SU-DHL-6 (cell line): Measurements from ENCODE around the gene KIF16B.

Experiments
- H2AFZ ChIP-seq: fragments of 200-600 bp; sonication (generic); 2 replicates; pipeline ENCODE4 v1.6.1; 2014; ENCODE audit warnings: low read depth, mild to moderate bottlenecking, moderate library complexity, mixed read lengths, antibody characterized with exemption, low read length; ENCODE audit not compliant: severe bottlenecking
- H3F3A ChIP-seq: fragments of 200-600 bp; shearing (Covaris generic); 2 replicates; pipeline ENCODE4 v1.6.0; 2016; ENCODE audit warnings: antibody characterized with exemption, mild to moderate bottlenecking; ENCODE audit not compliant: insufficient read depth
- H3K27ac ChIP-seq: fragments of 200-600 bp; sonication (generic); 2 replicates; pipeline ENCODE4 v1.5.1; 2016; ENCODE audit warnings: low read depth, mild to moderate bottlenecking, low read length, moderate library complexity, mixed read lengths
- H3K27me3 ChIP-seq: fragments of 200-600 bp; sonication (generic), shearing (Covaris generic); 2 replicates; pipeline ENCODE4 v1.6.0; 2014; ENCODE audit warnings: mild to moderate bottlenecking, low read length
- H3K36me3 ChIP-seq: fragments of 200-600 bp; sonication (generic); 2 replicates; pipeline ENCODE4 v1.6.1; 2014; ENCODE audit warnings: mild to moderate bottlenecking, low read length, mixed read lengths
- H3K4me2 ChIP-seq: fragments of 300-600, 200-600 bp; shearing (Covaris generic), sonication (generic); 2 replicates; pipeline ENCODE4 v1.6.0; 2014; ENCODE audit warnings: low read length, low read depth, mild to moderate bottlenecking; ENCODE audit not compliant: poor library complexity, severe bottlenecking
- H3K4me3 ChIP-seq: fragments of 200-600 bp; sonication (generic); 2 replicates; pipeline ENCODE4 v1.5.1; 2014; ENCODE audit warnings: antibody characterized with exemption, low read length, mild to moderate bottlenecking, mixed read lengths; ENCODE audit not compliant: insufficient read depth, poor library complexity, severe bottlenecking
- H3K79me2 ChIP-seq: fragments of 200-600 bp; sonication (generic); 2 replicates; pipeline ENCODE4 v1.6.1; 2014; ENCODE audit warnings: mild to moderate bottlenecking, low read length, moderate library complexity; ENCODE audit not compliant: insufficient read depth
- H3K9ac ChIP-seq: fragments of 200-600 bp; sonication (generic); 2 replicates; pipeline ENCODE4 v1.7.0; 2014; ENCODE audit warnings: mild to moderate bottlenecking, low read length
- H3K9me2 ChIP-seq: fragments of 200-600 bp; sonication (generic); replicated peaks from 2 replicates; pipeline ENCODE4 v1.6.1; 2014; ENCODE audit warnings: low read length; ENCODE audit not compliant: insufficient read depth
- H3K9me3 ChIP-seq: fragments of 200-600 bp; sonication (generic); 2 replicates; pipeline ENCODE4 v1.6.1; 2014; ENCODE audit warnings: low read length, mixed read lengths; ENCODE audit not compliant: insufficient read depth
- H4K20me1 ChIP-seq: fragments of 200-600 bp; sonication (generic); 2 replicates; pipeline ENCODE4 v1.6.1; 2014; ENCODE audit warnings: low read depth, mild to moderate bottlenecking, antibody characterized with exemption, low read length, moderate library complexity, mixed read lengths
- EZH2phosphoT487 ChIP-seq: fragments of 200-600 bp; sonication (generic), shearing (Covaris generic); conservative IDR thresholded peaks from 2 replicates; pipeline ENCODE4 v1.6.1; 2018; ENCODE audit warnings: mild to moderate bottlenecking, antibody characterized with exemption, low read length, moderate library complexity, mixed read lengths
- TF ChIP-seq, protein P1 (sequence below): fragments of 200-600 bp; sonication (generic); IDR thresholded peaks from one replicate; pipeline ENCODE4 v1.5.1; 2017; ENCODE audit warnings: antibody characterized with exemption, mild to moderate bottlenecking, low read length, moderate library complexity; ENCODE audit not compliant: insufficient read depth, poor library complexity, severe bottlenecking

Gene KIF16B

DNA sequence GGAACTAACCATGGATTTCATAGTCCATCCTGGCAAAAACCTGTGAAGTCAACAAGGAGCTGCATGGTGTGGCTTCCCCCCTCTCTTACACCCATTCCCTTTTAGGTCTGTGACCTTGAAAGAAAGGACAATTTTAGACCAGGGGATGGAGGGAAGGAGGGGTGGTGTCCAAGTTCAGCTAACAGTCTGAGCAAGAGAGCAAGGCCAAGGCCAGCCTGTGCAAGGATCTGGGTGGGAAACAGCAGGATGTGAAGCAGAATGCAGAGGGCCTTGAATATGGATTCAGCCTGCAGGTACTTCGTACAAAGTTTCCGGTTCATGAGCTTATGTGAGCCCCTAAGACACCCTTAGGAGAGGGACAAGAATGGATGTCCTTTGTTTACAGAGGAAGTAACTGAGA is 293.0 kb downstream of the KIF16B start:
- Histone ChIP-seq H4K20me1 (no peaks in the 10 kb centered on the region), H3K9ac (no peak overlapping the region), H3K9me2 (no peaks in the 10 kb centered on the region), H3K36me3 (no peaks in the 10 kb centered on the region), H3K4me3 (no peak overlapping the region), H3K27ac (no peak overlapping the region), H3K4me2 (no peak overlapping the region), H3K27me3 (no peaks in the 10 kb centered on the region), H3F3A (no peaks in the 10 kb centered on the region), H3K9me3 (no peaks in the 10 kb centered on the region), H3K79me2 (no peaks in the 10 kb centered on the region), H2AFZ (no peak overlapping the region)
- TF ChIP-seq, protein P1, sequence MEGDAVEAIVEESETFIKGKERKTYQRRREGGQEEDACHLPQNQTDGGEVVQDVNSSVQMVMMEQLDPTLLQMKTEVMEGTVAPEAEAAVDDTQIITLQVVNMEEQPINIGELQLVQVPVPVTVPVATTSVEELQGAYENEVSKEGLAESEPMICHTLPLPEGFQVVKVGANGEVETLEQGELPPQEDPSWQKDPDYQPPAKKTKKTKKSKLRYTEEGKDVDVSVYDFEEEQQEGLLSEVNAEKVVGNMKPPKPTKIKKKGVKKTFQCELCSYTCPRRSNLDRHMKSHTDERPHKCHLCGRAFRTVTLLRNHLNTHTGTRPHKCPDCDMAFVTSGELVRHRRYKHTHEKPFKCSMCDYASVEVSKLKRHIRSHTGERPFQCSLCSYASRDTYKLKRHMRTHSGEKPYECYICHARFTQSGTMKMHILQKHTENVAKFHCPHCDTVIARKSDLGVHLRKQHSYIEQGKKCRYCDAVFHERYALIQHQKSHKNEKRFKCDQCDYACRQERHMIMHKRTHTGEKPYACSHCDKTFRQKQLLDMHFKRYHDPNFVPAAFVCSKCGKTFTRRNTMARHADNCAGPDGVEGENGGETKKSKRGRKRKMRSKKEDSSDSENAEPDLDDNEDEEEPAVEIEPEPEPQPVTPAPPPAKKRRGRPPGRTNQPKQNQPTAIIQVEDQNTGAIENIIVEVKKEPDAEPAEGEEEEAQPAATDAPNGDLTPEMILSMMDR = no peak
- TF ChIP-seq EZH2phosphoT487 = no peak

DNA sequence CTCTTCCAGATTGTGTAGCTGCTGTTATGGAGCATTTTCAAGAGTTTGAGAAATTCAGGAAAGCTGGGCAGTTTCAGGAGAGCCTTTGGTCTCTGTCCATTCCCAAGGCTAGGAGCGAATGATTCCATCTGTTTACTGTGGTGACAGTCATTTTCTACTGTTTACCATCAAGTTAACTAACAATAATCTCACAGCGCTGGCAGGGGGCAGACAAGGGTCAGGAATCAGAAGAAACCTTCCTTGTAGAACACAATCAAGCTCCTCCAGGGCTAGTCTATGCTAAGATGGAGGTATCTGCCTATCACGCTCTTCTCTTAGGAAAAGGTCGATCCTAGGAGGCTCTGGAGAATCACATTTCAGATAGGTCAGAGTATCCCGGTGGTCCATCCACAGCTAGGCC is 293.9 kb downstream of the KIF16B start:
- Histone ChIP-seq H3K4me2 (no peak overlapping the region), H3K9ac (no peak overlapping the region), H3K9me3 (no peaks in the 10 kb centered on the region), H4K20me1 (no peaks in the 10 kb centered on the region), H3K36me3 (no peaks in the 10 kb centered on the region), H3F3A (no peaks in the 10 kb centered on the region), H3K9me2 (no peaks in the 10 kb centered on the region), H3K27ac (no peak overlapping the region), H3K4me3 (no peak overlapping the region), H3K27me3 (no peaks in the 10 kb centered on the region), H2AFZ (no peak overlapping the region), H3K79me2 (no peaks in the 10 kb centered on the region)
- TF ChIP-seq, protein P1 = no peak
- no peak for TF ChIP-seq EZH2phosphoT487

DNA sequence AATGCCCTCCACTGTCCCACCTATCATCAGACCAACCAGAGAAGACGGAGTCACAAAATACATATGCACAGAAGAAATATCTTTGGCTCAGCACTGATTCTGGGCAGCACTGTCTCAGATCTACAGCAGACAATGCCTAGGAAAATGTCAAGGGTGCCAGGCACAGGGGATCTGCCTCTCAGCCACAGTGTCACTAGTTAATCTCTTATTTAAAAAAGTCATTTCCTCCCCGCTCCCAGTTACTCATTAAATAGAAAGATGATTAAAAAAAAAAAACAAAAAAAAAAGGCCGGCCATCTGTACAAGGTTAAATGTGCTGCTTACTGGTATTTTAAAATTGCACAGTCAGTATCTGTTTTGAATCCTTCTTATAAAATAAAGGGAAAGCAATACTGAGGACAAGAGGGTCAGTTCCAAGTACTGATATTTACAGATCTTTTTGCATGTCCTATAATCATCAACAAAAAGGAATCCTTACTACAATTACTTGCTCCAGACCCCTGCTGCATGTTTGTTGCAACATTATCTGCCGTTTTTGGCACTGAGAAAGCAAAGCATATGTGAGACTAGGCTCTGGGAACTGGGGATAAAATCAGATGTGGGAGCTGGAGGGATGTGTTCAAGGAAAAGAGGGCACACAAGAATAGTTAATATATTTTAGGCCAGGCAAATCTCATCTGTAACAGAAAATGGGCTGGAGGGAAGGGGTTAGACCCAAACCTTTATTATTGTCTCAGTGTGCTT is 299.3 kb downstream of the KIF16B start:
- Histone ChIP-seq H3K4me2 (no peak overlapping the region), H3K9me2 (no peaks in the 10 kb centered on the region), H3K27ac (no peak overlapping the region), H3K36me3 (no peaks in the 10 kb centered on the region; the same call in 1 of the 2 replicates), H4K20me1 (no peaks in the 10 kb centered on the region), H3F3A (no peaks in the 10 kb centered on the region), H3K9ac (no peak overlapping the region), H3K4me3 (no peak overlapping the region), H3K79me2 (no peaks in the 10 kb centered on the region), H3K9me3 (no peaks in the 10 kb centered on the region), H2AFZ (no peak overlapping the region), H3K27me3 (no peaks in the 10 kb centered on the region)
- TF ChIP-seq EZH2phosphoT487 = no peak
- TF ChIP-seq, protein P1 = no peak
